ENCODE measurements around the gene RPLP2. TPM values are rescaled to one million over a fixed set of nuclear protein-coding genes. Genes with fewer than 3 reads are reported as not detected.

The RPLP2 gene
- total RNA-seq, 1 experiment from 2014 or later: 774 TPM

DNA sequence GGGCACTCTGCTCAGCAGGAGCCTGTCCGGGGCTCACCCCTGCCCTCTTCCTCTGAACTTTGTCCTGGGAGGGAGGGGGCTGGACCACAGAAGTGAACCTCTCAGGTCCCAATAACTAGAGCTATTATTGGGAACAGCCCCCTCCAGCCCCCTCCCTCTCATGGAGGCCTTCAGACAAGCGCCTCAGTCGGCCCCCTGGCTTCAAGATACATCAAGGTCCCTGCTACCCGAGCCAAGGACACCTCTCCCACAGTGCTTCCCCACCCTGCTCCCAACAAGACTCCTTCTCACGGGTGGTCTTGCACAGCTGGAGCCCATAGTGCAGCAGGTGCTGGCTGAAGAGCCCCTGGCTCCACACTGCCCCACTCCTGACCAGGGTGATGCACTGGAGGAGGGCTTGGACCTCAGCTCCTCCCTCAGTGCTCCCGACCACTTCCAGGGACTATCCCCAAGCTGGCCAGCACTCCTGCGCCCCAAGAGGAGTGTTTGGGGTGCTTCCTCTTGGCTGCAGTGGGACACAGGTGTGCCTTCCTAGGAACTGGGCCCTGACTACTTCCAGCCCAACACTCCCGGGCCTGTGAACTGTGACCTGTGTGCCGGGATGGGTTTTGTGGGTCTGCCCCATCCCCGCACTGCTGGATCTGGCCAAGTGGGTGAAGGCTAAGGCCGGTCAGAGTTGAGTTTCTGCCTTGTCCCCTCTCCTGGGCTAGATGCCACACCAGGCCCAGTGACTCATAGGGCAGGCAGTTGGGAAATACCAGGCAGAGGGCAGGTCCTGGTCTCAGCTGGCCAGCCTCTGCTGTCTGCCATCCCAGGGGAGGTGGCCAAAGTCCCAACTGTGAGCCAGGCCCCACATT lies 11.1 kb downstream of the RPLP2 start:
- Histone ChIP-seq H2AFZ (ENCODE audit: low read length) (no peak overlapping the region), H3K27me3 (ENCODE audit: low read length) (no peaks in the 10 kb centered on the region), H3K9me3 (ENCODE audit: low read length) (no peaks in the 10 kb centered on the region), H3K9ac (ENCODE audit: low read length) (peak overlapping the region; percentile 93), H3K36me3 (ENCODE audit: insufficient read depth, low read length) (no peaks in the 10 kb centered on the region), H3K4me2 (ENCODE audit: low read depth, low read length, poor library complexity, severe bottlenecking) (peak overlapping the region; percentile 96), H4K20me1 (ENCODE audit: insufficient read depth, low read depth, low read length) (peaks cover 29% of the 10 kb centered on the region), H3K79me2 (ENCODE audit: low read length) (peaks cover 15% of the 10 kb centered on the region), H3K9me2 (replicated peaks; ENCODE audit: insufficient read depth, low read length) (no peaks in the 10 kb centered on the region), H3K4me3 (ENCODE audit: low read length) (peak overlapping the region; percentile 88), H3K4me1 (ENCODE audit: low read length) (peaks cover 15% of the 10 kb centered on the region), H3K27ac (ENCODE audit: low read length) (no peak overlapping the region)
- no peak for DNase-seq

DNA sequence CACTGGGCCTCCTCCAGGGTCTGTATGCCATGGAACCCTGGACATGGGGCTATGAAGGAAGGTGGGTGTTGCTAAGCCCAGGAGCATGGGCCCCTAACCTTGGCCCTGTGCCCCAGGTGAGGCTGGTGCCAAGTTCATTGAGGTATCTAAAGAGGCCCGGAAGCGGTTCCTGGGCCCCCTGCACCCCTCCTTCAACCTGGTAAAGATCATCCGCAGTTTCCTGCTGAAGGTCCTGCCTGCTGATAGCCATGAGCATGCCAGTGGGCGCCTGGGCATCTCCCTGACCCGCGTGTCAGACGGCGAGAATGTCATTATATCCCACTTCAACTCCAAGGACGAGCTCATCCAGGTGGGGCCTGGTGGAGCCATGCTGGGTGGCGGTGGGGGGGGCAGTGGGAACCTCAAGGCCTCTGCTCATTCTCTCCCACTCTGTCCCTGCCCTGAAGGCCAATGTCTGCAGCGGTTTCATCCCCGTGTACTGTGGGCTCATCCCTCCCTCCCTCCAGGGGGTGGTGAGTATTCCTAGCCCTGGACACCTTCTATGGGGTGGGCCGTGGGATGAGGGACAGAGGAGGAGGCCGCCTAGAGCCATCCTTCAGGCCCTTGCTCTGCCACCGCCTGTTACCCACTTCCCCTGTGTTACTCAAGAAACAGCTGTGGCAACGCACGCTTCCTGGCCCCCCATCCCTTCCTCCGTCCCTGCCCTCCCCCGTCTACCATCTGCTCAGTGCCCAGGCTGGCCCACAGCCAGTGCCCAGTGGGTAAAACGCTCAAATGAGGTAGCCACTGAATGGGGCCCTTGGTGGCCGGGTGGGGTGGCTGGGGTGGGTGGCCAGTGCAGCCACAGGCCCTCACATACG lies 12.0 kb downstream of the RPLP2 start:
- no peak overlapping the region for H3K4me2 ChIP-seq (ENCODE audit: low read depth, low read length, poor library complexity, severe bottlenecking)
- H3K27me3 ChIP-seq (ENCODE audit: low read length): no peaks in the 10 kb centered on the region
- DNase-seq: no peak
- peaks cover 15% of the 10 kb centered on the region for H3K79me2 ChIP-seq (ENCODE audit: low read length)
- no peaks in the 10 kb centered on the region for H3K9me3 ChIP-seq (ENCODE audit: low read length)
- H3K9ac ChIP-seq (ENCODE audit: low read length): 0 out of 2 replicates have a peak overlapping the region, but pooled peaks have one; percentile 93
- H3K36me3 ChIP-seq (ENCODE audit: insufficient read depth, low read length): no peaks in the 10 kb centered on the region
- peaks cover 19% of the 10 kb centered on the region for H3K4me1 ChIP-seq (ENCODE audit: low read length)
- no peaks in the 10 kb centered on the region for H3K9me2 ChIP-seq (replicated peaks; ENCODE audit: insufficient read depth, low read length)
- peaks cover 32% of the 10 kb centered on the region for H4K20me1 ChIP-seq (ENCODE audit: insufficient read depth, low read depth, low read length)
- no peak overlapping the region for H3K4me3 ChIP-seq (ENCODE audit: low read length)
- no peak overlapping the region for H3K27ac ChIP-seq (ENCODE audit: low read length)
- no peak overlapping the region for H2AFZ ChIP-seq (ENCODE audit: low read length)

DNA sequence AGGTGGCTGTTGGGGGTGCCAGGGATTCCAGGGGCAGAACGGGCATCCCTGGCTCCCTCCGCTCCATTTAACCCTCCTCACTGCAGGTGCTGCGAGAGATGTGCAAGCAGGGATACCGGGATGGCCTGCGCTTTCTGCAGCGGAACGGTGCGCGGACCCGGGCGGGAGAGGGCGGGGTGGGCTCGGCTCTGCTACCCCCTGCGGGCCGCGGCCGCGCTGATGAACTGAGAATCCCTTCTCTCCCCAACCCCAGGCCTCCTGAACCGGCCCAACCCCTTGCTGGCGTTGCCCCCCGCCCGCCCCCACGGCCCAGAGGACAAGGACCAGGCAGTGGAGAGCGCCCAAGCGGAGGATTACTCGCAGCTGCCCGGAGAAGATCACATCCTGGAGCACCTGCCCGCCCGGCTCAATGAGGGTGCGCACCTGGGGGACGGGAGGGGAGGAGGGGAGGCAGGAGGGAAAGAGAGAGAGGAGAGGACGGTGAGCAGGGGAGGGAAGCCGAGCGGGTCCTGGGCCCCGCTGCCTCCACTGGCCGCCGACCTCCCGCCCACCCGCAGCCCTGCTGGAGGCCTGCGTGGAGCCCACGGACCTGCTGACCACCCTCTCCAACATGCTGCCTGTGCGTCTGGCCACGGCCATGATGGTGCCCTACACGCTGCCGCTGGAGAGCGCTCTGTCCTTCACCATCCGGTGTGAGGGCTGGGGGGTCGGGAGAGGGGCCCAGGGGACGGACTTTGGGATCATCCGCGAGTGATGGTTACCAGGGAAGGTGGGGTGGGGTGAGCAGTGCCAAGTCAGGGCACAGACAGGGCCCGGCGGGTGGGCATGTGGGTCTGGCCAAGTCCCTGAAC lies 13.9 kb downstream of the RPLP2 start:
- no peak overlapping the region for H3K4me2 ChIP-seq (ENCODE audit: low read depth, low read length, poor library complexity, severe bottlenecking)
- peaks cover 36% of the 10 kb centered on the region for H4K20me1 ChIP-seq (ENCODE audit: insufficient read depth, low read depth, low read length)
- H3K27me3 ChIP-seq (ENCODE audit: low read length): no peaks in the 10 kb centered on the region
- no peaks in the 10 kb centered on the region for H3K9me3 ChIP-seq (ENCODE audit: low read length)
- H3K4me3 ChIP-seq (ENCODE audit: low read length): no peak overlapping the region
- H3K9ac ChIP-seq (ENCODE audit: low read length): no peak overlapping the region
- H3K27ac ChIP-seq (ENCODE audit: low read length): no peak overlapping the region
- peaks cover 37% of the 10 kb centered on the region for H3K4me1 ChIP-seq (ENCODE audit: low read length)
- peaks cover 15% of the 10 kb centered on the region for H3K79me2 ChIP-seq (ENCODE audit: low read length)
- no peak for DNase-seq
- no peaks in the 10 kb centered on the region for H3K9me2 ChIP-seq (replicated peaks; ENCODE audit: insufficient read depth, low read length)
- no peaks in the 10 kb centered on the region for H3K36me3 ChIP-seq (ENCODE audit: insufficient read depth, low read length)
- no peak overlapping the region for H2AFZ ChIP-seq (ENCODE audit: low read length)

DNA sequence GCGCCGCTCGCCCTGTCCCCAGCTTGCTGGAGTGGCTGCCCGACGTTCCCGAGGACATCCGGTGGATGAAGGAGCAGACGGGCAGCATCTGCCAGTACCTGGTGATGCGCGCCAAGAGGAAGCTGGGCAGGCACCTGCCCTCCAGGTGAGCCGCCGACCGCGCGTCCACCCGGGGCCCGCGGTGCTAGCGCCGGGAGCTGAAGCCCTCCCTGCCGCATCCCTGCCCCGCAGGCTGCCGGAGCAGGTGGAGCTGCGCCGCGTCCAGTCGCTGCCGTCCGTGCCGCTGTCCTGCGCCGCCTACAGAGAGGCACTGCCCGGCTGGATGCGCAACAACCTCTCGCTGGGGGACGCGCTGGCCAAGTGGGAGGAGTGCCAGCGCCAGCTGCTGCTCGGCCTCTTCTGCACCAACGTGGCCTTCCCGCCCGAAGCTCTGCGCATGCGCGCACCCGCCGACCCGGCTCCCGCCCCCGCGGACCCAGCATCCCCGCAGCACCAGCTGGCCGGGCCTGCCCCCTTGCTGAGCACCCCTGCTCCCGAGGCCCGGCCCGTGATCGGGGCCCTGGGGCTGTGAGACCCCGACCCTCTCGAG lies 14.6 kb downstream of the RPLP2 start:
- Histone ChIP-seq H3K9me2 (replicated peaks; ENCODE audit: insufficient read depth, low read length) (no peaks in the 10 kb centered on the region), H2AFZ (ENCODE audit: low read length) (no peak overlapping the region), H4K20me1 (ENCODE audit: insufficient read depth, low read depth, low read length) (peaks cover 42% of the 10 kb centered on the region), H3K9ac (ENCODE audit: low read length) (no peak overlapping the region), H3K4me3 (ENCODE audit: low read length) (no peak overlapping the region), H3K27me3 (ENCODE audit: low read length) (no peaks in the 10 kb centered on the region), H3K27ac (ENCODE audit: low read length) (no peak overlapping the region), H3K9me3 (ENCODE audit: low read length) (no peaks in the 10 kb centered on the region), H3K36me3 (ENCODE audit: insufficient read depth, low read length) (no peaks in the 10 kb centered on the region), H3K79me2 (ENCODE audit: low read length) (peaks cover 15% of the 10 kb centered on the region), H3K4me1 (ENCODE audit: low read length) (peaks cover 40% of the 10 kb centered on the region), H3K4me2 (ENCODE audit: low read depth, low read length, poor library complexity, severe bottlenecking) (no peak overlapping the region)
- DNase-seq: no peak

DNA sequence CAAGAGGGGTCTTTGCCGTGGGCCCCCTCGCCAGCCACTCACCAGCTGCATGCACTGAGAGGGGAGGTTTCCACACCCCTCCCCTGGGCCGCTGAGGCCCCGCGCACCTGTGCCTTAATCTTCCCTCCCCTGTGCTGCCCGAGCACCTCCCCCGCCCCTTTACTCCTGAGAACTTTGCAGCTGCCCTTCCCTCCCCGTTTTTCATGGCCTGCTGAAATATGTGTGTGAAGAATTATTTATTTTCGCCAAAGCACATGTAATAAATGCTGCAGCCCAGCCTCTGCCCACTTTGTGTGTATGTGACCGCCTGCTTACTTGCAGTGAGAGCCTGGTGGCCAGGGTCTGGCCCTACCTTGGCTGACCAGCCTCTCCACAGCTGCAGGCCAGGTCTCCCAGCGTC lies 15.2 kb downstream of the RPLP2 start:
- Histone ChIP-seq H3K9ac (ENCODE audit: low read length) (no peak overlapping the region), H3K4me1 (ENCODE audit: low read length) (peaks cover 46% of the 10 kb centered on the region), H3K36me3 (ENCODE audit: insufficient read depth, low read length) (no peaks in the 10 kb centered on the region), H3K4me3 (ENCODE audit: low read length) (no peak overlapping the region), H3K79me2 (ENCODE audit: low read length) (peaks cover 15% of the 10 kb centered on the region), H4K20me1 (ENCODE audit: insufficient read depth, low read depth, low read length) (peaks cover 44% of the 10 kb centered on the region), H3K27me3 (ENCODE audit: low read length) (no peaks in the 10 kb centered on the region), H3K9me3 (ENCODE audit: low read length) (no peaks in the 10 kb centered on the region), H3K27ac (ENCODE audit: low read length) (no peak overlapping the region), H3K9me2 (replicated peaks; ENCODE audit: insufficient read depth, low read length) (no peaks in the 10 kb centered on the region), H3K4me2 (ENCODE audit: low read depth, low read length, poor library complexity, severe bottlenecking) (no peak overlapping the region), H2AFZ (ENCODE audit: low read length) (no peak overlapping the region)
- DNase-seq: no peak

DNA sequence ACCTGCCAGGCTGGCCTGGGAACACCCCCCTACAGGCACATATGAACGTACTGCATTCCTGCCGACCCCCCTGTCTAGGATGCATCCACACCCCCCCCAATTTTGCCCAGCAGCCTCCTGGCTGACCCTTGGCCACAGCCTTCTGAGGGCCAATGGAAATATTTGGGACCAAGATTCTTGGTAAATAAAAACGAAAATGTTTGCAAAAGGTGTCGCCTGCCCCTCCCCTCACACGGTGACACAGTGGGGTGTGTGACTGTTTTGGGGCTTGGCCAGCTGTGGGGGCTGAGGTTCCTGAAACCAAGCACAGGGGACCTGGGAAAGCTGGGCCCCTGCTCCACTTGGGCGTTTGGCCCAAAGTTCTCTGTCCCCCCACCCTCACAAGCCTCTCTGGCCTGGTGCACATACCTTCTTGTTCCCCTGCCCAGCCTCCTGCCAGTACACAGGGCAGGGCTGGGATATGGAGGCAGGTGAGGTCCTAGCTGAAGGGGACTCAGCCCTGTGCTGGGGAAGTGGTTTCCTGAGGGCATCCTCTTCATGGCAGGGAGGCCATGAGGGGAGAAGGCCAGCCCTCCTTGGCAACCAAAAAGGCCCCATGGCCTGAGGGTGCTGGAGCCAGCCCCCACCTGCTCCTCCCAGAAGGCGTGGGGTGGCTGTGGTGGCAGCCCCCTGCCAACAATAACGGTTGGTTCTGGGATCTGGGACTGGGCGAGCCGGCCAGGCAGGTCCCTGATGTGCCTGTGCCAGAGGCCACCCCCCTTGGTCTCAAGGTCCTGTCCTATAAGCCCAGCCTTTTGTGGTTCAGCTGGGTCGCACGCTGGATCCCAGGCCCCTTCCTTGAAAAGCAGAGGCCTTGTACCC lies 15.8 kb downstream of the RPLP2 start:
- Histone ChIP-seq H3K9me2 (replicated peaks; ENCODE audit: insufficient read depth, low read length) (no peaks in the 10 kb centered on the region), H3K4me2 (ENCODE audit: low read depth, low read length, poor library complexity, severe bottlenecking) (no peak overlapping the region), H3K79me2 (ENCODE audit: low read length) (peaks cover 9% of the 10 kb centered on the region), H3K4me3 (ENCODE audit: low read length) (no peak overlapping the region), H3K4me1 (ENCODE audit: low read length) (peaks cover 46% of the 10 kb centered on the region), H3K9ac (ENCODE audit: low read length) (no peak overlapping the region), H4K20me1 (ENCODE audit: insufficient read depth, low read depth, low read length) (peaks cover 39% of the 10 kb centered on the region), H3K27me3 (ENCODE audit: low read length) (no peaks in the 10 kb centered on the region), H3K36me3 (ENCODE audit: insufficient read depth, low read length) (no peaks in the 10 kb centered on the region), H2AFZ (ENCODE audit: low read length) (no peak overlapping the region), H3K27ac (ENCODE audit: low read length) (no peak overlapping the region), H3K9me3 (ENCODE audit: low read length) (no peaks in the 10 kb centered on the region)
- DNase-seq: no peak

DNA sequence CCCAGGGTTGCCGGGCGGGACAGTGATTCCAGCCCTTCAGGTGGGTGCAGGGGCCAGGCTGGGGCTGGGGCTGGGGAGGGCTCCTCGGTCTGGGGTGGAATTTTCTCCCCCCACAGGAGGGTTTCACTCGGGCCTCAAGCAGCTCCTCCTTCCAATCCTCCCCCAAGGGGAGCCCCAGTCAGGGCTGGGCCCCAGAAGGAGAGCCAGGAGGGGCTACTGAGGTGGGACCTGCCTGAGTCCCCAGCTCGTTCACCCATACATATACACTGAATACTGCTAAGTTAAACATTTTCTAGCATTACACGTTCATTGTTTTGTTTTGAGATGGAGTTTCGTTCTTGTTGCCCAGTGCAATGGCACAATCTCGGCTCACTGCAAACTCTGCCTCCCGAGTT lies 16.5 kb downstream of the RPLP2 start:
- no peak overlapping the region; the same call in 1 of the 2 replicates for H3K4me3 ChIP-seq (ENCODE audit: low read length)
- no peaks in the 10 kb centered on the region for H3K9me3 ChIP-seq (ENCODE audit: low read length)
- peaks cover 3% of the 10 kb centered on the region; the same call in 1 of the 2 replicates for H3K79me2 ChIP-seq (ENCODE audit: low read length)
- H3K4me1 ChIP-seq (ENCODE audit: low read length): peaks cover 42% of the 10 kb centered on the region
- no peak for DNase-seq
- peak overlapping the region; percentile 78 for H3K4me2 ChIP-seq (ENCODE audit: low read depth, low read length, poor library complexity, severe bottlenecking)
- H3K9ac ChIP-seq (ENCODE audit: low read length): no peak overlapping the region
- H2AFZ ChIP-seq (ENCODE audit: low read length): no peak overlapping the region
- peaks cover 32% of the 10 kb centered on the region for H4K20me1 ChIP-seq (ENCODE audit: insufficient read depth, low read depth, low read length)
- H3K9me2 ChIP-seq (replicated peaks; ENCODE audit: insufficient read depth, low read length): no peaks in the 10 kb centered on the region
- H3K36me3 ChIP-seq (ENCODE audit: insufficient read depth, low read length): no peaks in the 10 kb centered on the region
- no peak overlapping the region for H3K27ac ChIP-seq (ENCODE audit: low read length)
- no peaks in the 10 kb centered on the region for H3K27me3 ChIP-seq (ENCODE audit: low read length)
